Lower leg skin (tissue), 3 donors: ENCODE data around the gene RPS19.

Experiments used
- POLR2A ChIP-seq, 2 donors: fragments of 450-650 bp; IDR thresholded peaks; one replicate each; pipeline ENCODE4 v1.6.1; 2016 to 2017; ENCODE audit warnings: antibody characterized with exemption in 2 of 2, mild to moderate bottlenecking in 1 of 2, moderate library complexity in 1 of 2
- TF ChIP-seq, protein P1 (sequence below), 3 donors: fragments of 450-650 bp; IDR thresholded peaks; one replicate each; pipeline ENCODE4 v1.5.1; 2016; ENCODE audit warnings: antibody characterized with exemption in 3 of 3, mild to moderate bottlenecking in 3 of 3, moderate library complexity in 2 of 3

DNA sequence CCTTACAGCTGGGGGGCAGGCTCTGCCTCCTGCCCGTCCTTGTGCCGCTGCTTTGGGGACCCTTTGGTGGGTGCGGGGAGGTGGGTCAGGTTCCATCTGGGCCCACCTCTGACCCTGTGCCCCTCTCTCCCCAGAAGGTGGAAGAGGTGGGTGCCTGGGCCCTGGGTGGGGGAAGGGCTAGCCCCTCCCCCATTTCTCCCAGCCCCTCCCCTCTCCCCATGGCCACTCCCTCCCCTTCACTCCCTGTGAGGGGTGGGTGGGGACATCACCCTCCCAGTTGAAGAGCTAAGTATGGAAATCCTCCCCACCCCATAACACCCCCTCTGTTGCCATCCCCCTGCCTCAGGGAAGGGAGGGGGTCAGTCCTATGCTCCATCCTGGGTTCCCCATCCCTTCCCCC, 37.1 kb downstream of the RPS19 start:
- TF ChIP-seq, protein P1, sequence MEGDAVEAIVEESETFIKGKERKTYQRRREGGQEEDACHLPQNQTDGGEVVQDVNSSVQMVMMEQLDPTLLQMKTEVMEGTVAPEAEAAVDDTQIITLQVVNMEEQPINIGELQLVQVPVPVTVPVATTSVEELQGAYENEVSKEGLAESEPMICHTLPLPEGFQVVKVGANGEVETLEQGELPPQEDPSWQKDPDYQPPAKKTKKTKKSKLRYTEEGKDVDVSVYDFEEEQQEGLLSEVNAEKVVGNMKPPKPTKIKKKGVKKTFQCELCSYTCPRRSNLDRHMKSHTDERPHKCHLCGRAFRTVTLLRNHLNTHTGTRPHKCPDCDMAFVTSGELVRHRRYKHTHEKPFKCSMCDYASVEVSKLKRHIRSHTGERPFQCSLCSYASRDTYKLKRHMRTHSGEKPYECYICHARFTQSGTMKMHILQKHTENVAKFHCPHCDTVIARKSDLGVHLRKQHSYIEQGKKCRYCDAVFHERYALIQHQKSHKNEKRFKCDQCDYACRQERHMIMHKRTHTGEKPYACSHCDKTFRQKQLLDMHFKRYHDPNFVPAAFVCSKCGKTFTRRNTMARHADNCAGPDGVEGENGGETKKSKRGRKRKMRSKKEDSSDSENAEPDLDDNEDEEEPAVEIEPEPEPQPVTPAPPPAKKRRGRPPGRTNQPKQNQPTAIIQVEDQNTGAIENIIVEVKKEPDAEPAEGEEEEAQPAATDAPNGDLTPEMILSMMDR (IDR thresholded peaks at IDR 0.05), result no peak
- no peak for TF ChIP-seq POLR2A (IDR thresholded peaks at IDR 0.05)
